GM19452 (cell line): ENCODE results near the gene CBFA2T3.
"Not testable (repeated sequence)": the region's sequence is repeated elsewhere in the genome, so short reads cannot be mapped to it uniquely, and the experiment has no call there.

ENCODE experiments used
- ATAC-seq: cut with Tn5 transposase; IDR thresholded peaks from one replicate; pipeline ENCODE4 v1.9.1; 2021; ENCODE audit not compliant: unreplicated experiment

CBFA2T3 gene

DNA sequence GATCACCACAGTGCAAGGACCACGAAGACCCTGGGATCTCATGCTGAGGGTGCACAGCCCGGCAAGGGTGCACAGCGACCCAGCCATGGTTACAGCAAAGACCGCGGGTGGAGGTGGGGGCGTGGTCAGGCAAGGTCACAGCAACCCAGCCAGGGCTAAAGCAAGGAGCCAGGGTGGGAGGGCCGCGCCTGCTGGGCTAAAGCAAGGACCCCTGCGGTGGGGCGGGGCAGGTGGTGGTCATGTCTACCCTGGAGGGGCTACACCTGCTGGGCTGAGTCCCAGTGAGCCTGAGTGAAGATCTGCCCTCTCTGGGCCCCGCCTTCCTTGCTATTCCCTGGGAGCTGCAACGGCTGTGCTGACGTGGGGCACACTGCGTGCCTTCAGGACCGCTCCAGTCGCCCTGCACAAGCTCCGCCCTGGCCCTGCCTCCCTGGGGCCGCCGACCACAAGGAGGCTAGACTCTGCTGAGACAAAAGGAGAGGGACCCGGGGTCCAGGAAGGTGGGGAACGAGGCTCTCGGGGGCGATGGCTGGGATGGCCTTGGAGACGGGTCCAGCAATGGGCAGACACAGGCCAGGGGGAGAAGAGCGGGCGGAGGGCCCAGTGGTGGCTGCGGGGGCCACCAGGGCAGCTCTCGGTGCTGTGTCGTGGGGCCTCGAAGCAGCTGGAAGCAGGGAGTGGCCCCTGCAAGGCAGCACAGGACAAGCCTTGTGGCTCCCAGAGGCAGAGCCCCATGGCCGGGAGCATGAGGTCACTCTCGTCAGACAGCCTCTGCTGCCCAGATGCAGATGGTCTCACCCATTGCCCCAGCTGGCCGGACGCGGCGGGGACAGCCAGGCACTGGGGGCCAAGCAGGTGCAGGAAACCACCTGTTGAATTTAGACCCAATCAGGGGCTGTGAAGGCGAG lies 52.8 kb downstream of the CBFA2T3 start:
- ATAC-seq, result no peak

DNA sequence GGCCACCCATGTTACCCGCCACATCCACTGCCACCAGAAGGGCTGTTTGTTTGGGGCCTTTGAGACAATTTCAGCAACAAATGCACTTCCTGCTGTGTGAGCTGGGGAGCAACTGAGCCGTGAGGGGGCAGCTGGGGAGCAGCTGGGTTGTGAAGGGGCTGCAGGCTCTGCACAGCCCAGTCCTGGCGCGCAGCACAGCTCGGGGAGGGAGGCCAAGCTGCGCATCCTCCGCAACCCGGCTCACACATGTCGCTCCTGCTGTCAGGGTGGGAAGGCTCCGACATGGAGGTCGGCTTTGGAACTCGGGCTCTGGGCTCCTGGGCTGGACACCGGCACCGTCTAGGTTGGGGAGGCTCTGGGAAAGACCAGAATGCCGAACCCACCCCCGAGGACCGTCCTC lies 53.6 kb downstream of the CBFA2T3 start:
- no peak for ATAC-seq

DNA sequence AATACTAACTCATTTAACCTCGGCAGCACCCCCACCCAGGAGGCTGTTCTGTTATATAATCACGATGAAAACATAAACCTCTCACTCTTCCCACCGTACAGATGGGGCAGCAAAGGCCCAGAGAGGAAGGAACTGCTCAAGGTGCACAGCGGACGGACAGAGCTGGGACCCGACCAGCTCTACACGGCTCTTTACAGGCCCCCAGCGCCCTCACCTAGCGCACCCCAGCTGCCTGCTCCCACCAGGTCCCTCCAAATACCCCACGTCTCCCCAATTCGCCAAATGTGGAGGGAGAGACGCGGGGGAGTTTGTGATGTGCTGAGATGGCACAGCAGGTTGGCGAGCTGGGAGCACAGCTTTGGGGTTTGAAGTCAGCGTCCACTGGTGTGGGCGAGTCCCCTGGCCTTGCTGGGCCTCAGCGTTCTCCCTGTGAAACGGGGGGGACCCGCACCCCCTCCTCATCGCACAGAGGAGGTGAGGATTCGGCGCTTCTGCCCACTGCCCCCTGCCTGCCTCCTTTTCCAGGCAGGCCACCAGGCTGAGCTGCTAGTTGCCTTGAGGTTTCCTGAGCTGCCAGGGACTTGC lies 54.1 kb downstream of the CBFA2T3 start:
- ATAC-seq, result no peak

DNA sequence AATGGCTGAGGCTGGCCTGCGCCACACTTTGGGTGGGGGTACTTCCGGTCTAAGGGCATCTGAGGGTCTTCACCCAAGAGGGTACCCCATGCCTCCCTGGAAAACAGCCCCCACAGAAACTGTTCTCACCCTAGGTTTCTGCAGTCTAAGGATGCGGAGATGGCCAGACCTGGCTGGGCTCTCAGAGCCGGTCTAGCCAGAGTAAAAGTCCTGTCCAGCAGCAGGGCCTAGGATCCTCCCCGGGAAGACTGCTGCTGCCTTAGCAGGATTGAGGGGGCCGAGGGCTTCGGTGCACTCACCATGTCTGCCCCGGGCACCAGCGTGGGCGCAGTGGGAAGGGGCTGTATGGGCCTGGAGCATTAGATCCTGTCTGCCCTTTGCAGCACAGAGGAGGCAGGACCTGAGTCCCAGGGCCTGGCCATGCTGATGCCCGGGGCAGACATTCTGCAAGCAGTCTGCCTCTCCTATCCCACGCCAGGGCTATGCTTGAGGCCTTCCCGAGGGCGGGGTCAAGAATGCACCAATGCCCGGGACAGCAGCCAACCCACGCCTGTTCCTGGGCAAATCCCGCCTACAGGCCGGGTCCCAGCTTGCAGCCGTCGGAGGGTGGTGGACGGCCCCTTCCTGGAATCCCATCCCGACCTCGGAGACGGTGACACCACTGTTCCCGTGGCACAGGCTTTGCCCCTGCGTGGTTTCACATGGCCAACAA lies 54.7 kb downstream of the CBFA2T3 start:
- no peak for ATAC-seq

DNA sequence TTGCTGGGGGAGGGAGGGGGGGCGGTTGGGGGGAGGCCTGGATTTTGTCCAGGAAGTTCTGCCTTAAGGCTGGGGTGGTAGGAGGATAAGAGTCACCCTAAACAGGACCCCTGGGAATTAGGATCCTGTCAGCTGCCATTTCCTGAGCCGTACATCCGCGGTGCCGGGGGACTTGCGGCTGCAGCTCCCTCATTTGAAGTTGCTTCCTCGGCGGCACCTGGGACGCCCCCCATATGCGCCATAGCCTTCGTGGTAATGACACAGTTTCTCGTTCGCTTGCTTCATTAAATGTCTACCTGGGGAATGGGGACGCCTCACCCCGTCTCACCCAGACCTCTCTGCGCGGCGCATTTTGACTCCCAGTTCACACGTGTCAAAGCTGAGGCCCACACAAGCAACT lies 55.4 kb downstream of the CBFA2T3 start:
- ATAC-seq, result no peak

DNA sequence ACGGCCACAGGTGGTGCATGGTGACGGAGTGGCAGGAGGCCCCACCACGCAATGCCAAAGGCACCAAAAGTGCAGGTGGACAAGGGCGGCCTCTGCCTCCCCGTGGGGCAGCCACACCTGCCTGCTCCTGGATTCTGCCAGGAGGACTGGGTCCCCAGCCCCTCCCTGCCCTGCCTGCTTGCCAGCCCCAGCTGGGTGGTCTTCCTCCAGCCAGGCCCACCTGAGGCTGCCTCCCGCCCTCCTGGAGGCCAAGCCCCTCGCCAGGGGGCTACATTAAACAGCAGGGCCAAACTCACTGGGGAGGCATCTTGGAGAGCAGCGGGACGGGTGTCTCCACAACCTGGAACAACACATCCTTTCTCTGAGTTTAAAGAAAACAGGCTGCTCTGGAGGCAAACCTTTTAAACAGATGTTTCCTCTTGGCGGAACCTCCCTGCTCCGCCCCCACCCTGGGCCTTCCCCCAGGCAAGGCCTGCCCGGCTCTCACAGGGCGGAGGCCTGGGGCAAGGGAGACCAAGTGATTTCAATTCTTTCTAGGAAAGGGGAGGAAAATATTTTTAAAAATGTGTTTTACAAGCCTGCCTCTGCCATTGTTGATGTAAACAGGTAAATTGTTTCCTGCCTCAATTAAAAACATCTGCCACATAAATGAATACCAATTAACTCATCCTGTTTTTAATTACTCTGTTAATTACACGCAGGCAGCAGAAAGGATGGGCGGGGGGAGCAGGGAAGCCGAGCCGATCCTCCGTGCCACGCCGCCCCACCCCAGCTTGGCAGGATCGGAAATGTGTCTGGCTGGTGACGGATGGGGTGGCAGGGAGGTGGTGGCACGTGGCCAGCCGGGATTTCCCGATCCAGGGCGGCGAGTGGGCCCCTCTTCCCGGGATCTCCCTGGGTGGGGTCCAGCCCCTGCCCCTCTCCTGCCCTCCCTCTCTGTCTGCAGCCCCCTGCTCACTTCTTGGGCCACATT lies 56.1 kb downstream of the CBFA2T3 start:
- no peak for ATAC-seq

DNA sequence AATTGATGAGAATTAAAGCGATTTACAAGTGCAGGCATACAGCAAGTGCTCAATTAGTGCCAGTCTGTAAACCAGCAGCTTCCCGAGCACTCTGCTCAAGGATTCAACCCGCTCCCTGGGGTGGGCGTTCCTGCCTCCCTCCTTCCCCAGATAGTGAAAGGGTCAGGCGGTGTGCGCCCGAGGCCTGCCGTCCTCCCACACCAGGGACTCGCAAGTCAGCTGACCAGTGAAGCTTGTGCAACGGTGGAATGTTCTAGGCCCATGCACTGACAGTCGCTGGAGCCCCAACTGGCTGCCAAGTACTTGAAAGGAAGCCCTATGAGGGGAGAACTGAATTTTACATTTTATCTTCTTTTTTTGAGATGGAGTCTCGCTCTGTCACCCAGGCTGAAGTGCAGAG lies 57.1 kb downstream of the CBFA2T3 start:
- ATAC-seq, result no peak

DNA sequence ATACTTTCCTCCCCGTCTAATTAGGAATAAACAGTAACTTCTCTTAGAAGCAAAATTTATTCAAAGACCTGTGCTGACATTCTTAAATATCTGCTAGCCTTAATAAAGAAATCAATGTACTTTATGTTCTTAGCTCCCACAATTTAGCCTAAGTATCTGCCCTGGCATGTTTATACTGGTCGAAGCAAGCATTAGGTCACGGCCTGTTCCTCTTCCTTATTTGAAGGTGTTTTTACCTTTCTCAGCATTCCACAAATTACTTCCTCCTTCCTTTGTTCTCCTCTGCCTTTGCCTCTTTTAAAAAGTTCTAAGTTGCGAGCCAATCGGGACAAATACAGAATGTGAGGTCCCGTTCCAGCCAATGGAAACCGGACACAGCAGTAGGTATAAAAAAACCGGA lies 58.1 kb downstream of the CBFA2T3 start:
- ATAC-seq, result not testable (repeated sequence)

DNA sequence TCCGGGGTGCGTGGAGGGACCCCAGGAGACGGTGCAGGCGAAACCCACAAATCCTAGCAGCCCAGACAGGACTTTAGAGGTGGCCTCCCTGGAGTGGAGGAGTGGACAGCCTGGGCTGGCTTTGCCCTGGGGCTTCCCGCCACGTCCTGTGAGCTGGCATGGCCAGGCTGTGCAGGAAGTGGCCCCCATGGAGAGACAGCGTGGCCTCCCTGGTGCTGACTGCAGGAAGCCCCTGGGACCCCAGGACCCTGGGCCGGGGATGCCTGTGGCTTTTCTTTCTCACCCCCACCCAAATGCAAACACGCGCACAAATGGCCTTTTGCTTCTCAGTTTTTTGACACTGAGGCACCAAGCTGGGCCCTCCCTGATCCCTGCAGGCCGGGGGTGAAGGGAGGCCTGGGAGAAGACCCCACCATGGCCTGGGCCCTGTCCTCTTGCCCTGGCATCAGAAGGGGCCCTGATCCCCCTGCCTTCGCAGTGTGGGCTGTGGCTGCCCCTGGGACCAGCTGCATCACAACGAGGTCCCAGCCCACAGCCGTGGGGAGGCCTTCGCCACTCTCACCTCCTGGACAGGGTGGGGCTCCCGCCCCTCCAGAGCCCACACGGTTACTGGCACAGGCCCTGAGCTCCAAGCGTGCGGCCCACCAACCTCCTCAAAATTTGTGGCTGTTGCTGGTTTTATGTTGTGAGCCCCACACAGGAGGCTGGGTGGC lies 58.9 kb downstream of the CBFA2T3 start:
- ATAC-seq, result no peak

DNA sequence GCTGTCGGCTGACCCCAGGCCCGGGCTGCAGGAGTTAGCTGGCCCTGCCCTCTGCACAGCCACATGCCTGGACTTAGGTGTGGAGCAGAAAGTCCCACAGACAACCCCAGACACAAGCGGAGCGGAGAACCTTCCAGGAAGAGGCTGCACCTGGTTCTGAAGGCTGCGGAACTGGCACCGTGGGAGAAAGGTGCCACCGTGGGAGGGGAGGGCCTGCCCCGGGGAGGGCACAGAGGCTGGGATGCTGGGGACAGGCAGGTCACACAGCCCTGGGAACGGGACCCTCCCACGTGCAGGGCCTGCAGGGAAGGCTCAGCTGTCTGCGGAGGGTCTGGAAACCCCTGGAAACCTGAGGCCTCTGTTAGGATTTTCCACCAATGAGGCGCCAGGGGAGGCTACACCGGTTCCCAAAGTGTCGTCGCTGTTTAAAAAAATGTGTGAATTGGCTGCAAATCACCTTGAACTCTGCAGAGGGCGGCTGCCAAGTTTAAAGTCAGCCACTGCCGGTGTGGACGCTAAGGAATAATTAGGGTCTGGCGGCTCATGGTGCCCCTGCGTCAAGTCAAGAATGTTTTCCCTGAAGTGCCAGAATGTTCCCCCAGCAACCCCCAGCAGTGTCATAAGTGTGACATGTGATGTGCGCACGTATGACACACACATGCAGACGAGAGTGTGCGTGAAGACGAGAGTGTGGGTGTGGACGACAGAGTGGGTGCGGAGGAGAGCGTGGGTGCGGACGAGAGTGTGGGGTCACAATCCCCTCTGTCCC lies 59.7 kb downstream of the CBFA2T3 start:
- no peak for ATAC-seq

DNA sequence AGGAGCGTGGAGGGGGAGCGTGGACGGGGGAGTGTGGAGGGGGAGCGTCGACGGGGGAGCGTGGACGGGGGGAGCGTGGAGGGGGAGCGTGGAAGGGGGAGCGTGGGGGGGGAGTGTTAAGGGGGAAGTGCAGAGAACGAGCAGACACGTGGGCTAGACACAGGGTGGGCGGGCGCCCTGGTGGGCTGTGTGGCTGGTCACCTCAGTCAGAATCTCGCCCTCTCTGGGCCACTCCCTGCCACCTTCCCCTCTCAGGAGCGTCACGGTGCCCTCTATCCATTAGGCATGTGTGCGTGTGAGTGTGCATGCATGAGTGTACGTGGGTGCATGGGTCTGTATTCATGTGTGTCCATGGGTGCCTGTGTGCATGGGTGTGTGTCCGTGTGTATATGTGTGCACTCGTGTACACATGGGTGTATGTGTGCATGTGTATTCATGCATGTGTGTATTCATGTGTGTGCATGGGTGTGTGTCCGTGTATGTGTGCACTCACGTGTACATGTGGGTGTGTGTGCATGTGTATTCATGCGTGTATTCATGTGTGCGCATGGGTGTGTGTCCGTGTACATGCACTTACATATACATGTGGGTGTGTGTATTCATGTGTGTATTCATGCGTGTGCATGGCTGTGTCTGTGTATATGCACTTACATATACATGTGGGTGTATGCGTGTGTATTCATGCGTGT lies 61.2 kb downstream of the CBFA2T3 start:
- ATAC-seq, result no peak

DNA sequence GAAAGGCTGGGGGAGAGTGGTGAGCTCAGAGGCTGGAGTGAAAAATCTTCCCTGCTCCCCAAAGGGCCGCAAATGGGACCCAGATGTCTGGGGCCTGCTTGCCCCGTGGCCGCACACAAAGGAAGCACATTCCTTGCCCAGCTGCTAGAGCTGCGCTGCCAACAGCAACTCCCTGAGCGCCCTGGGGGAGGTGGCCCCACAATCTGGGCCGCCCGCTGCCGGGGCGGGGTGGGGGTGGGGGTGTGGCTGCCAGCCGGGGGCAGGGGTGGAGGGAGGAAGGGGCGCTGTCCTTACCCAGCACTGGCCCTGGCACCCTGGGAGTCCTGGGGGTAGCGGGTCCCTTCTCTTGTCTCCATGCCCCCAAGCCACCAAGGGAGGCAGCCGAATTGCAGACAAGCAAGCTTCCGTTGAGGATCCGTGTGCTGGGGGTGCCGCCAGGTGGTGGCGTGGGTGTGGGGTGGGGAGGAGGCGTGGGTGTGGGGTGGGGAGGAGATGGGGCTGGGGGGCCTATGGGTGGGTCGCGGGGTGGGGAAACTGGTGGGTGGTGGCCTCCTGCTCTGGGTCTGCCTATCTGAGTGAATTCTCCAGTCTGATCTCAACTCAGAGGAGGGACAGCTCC lies 62.1 kb downstream of the CBFA2T3 start:
- no peak for ATAC-seq

DNA sequence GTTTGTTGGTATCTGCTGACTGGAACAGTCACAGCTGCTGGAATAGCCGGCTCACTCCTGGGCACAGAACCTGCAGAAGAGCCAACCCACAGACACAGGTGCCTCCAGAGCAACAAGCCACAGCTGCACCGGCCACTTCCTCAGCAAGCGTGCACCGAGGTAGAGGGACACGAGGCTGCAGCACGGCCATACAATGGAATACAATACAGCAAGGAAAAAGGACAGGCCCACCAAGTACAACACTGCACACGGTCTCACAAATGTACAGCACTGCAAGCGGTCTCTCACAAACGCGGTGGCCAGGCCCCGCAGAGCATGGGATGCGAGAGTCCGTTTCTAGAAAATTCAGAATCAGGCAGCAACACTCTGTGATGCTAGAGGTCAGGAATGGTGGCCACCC lies 63.1 kb downstream of the CBFA2T3 start:
- no peak for ATAC-seq

DNA sequence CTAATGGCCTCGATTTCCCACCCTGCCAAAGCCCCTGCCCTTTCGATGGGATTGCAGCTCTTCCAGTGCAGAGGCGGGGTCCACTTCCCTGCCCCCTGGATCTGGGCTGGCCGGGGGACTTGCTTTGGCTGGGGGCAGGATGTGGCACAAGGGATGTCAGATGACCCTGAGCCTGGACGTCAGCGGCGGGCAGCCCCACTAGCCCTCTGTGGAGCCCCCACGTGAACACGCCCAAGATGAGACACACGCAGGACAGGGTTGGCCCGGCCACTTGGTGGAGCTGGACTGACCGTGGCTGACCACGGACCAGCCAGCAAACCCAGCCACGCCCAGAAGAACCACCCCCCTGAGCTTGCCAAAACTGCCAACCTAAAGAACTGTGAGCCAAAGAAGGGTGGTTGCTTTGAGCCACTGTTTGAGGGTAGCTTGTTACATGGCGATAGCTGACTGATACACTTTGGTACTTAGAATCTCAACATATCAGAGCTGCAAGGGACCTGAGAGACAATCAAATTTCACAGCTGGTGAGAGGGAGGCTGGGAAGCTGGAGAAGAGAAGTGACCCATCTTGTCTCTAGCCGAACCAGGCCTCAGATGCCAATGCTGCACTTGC lies 63.9 kb downstream of the CBFA2T3 start:
- no peak for ATAC-seq

DNA sequence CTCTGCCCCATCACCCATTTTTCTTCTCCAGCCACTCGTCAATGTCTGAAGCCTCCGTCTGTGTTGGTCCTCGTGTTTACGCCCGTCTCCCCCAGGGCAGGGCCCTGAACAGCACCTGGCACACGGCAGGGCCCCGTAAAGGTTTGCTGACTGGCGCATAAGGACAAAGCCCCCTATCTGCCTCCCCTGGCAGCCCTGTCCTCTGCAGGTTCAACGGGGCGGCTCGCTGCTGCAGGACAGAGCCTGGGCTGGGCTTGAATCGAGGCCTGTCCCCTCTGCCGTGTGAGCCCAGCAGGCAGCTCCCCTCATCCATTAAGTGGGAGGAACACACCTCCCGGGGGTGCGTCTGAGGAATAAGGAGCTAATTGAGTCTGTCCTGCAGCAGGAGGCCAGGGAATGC lies 64.5 kb downstream of the CBFA2T3 start:
- ATAC-seq, result no peak

DNA sequence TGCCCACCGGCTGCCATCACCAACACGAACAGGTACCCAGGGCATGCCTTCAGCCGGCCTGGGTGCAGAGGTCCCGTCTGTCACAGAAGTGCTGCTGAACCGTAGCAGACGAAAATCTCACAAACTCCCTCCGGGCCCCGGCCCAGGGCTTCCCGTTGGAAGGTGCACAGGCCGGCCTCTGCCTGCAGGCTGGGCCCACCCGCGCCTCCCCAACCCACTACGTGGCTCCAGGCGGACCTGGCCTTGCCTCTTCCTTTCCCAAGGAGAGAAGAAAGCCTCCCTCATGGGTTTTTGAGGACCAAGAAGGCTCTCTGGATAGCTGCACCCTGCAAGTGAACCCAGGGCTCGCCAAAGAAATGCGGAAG lies 65.1 kb downstream of the CBFA2T3 start:
- no peak for ATAC-seq

DNA sequence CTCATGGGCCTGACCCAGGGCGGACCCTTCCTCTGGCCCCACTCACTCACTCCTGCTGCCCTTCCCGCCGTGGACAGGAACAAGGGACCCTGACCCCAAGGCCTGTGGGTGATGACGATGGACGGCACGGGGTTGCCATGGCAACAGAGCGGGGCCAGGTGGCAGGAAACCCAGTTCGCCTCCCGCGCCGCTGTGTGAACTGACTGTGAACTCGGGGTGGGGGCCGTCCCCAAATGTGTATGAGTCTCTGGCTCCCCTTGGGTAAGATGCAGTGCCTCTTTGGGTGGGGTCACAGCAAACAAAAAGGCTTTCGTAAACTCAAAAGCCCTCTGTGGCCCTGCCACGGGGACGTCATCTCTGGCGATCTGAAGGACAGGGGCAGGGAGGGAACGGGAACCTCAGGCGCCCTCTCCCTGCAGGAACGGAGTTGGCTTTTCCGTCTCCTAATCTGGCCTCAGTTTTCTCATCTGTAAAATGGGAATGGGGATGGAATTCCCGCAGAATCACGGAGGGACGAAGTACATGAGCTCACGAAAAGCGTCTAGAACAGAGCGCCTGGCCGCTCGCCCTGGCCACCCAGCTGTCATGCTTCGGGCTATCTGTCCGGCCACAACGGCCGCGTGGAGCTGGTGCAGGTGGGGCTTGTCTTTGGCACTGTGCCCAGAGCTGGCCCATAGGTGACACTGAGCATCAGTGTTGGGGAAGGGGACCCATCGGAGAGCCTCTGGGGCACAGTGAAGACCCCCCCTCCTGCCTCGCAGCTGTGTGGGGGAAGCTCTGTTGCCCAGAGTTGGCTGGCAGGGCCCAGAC lies 65.7 kb downstream of the CBFA2T3 start:
- ATAC-seq, result no peak
